GM21515 (cell line): ENCODE measurements around the gene FGD4.

Experiments used
- ATAC-seq: cut with Tn5 transposase; IDR thresholded peaks from one replicate; pipeline ENCODE4 v1.9.1; 2021; ENCODE audit not compliant: unreplicated experiment

The FGD4 gene

GRCh38 chr12:32598688-32599087 lies 199.3 kb downstream of the FGD4 start:
- no peak for ATAC-seq

- ATAC-seq, result no peak
Measured at GRCh38 chr12:32600681-32601080, 201.3 kb downstream of the FGD4 start.

- no peak for ATAC-seq
Measured at GRCh38 chr12:32603071-32603470, 203.7 kb downstream of the FGD4 start.

GRCh38 chr12:32603858-32604257 lies 204.5 kb downstream of the FGD4 start:
- peak; percentile 84 for ATAC-seq

- no peak for ATAC-seq
Measured at GRCh38 chr12:32604565-32604964, 205.2 kb downstream of the FGD4 start.

- no peak for ATAC-seq
Measured at GRCh38 chr12:32605326-32606095, 206.2 kb downstream of the FGD4 start.

GRCh38 chr12:32606443-32606842 lies 207.1 kb downstream of the FGD4 start:
- ATAC-seq, result no peak

GRCh38 chr12:32609966-32610365 lies 210.6 kb downstream of the FGD4 start:
- no peak for ATAC-seq

GRCh38 chr12:32611986-32612385 lies 212.6 kb downstream of the FGD4 start:
- no peak for ATAC-seq

GRCh38 chr12:32612658-32613614 lies 213.6 kb downstream of the FGD4 start:
- no peak for ATAC-seq

GRCh38 chr12:32615441-32615840 lies 216.1 kb downstream of the FGD4 start:
- ATAC-seq, result no peak

GRCh38 chr12:32617534-32617933 lies 218.2 kb downstream of the FGD4 start:
- ATAC-seq, result no peak

GRCh38 chr12:32618115-32618514 lies 218.8 kb downstream of the FGD4 start:
- ATAC-seq, result no peak

- ATAC-seq, result no peak
Measured at GRCh38 chr12:32627976-32628375, 228.6 kb downstream of the FGD4 start.

- no peak for ATAC-seq
Measured at GRCh38 chr12:32641287-32641901, 242.0 kb downstream of the FGD4 start.

GRCh38 chr12:32644431-32644830 lies 245.1 kb downstream of the FGD4 start:
- no peak for ATAC-seq

GRCh38 chr12:32647275-32647674 lies 247.9 kb downstream of the FGD4 start:
- ATAC-seq, result no peak

GRCh38 chr12:32650508-32650907 lies 251.2 kb downstream of the FGD4 start:
- no peak for ATAC-seq

- ATAC-seq, result no peak
Measured at GRCh38 chr12:32651151-32651955, 252.0 kb downstream of the FGD4 start.

- ATAC-seq, result no peak
Measured at GRCh38 chr12:32651956-32652210, 252.5 kb downstream of the FGD4 start.

GRCh38 chr12:32659908-32660440 lies 260.6 kb downstream of the FGD4 start:
- ATAC-seq, result no peak
